Measurements from ENCODE around the gene TAF13. TPM values are rescaled to one million over a fixed set of nuclear protein-coding genes. Genes with fewer than 3 reads are reported as not detected.

TAF13 gene
- total RNA-seq, 2 donors from 2014 or later: 39.2 to 48.6 TPM

GRCh38 chr1:109096120-109096519, 20.3 kb upstream of the TAF13 start:
- no peak for DNase-seq
- peaks cover 20% of the 10 kb centered on the region for H3K36me3 Mint-ChIP-seq (ENCODE audit: low read depth)
- WGBS, 2 experiments (ENCODE audit: insufficient coverage in 1 of 2, insufficient read length in 1 of 2): 83 to 88% methylated on average over 1 of the region's 1 CpG
- peaks cover 8% of the 10 kb centered on the region for H3K4me1 Mint-ChIP-seq
- Histone ChIP-seq H3K36me3 (ENCODE audit: control insufficient read depth, insufficient read depth, low read length) (peaks cover 23% of the 10 kb centered on the region), H3K4me1 (ENCODE audit: control insufficient read depth, insufficient read depth, low read length) (no peaks in the 10 kb centered on the region), H3K9ac (ENCODE audit: extremely low read depth, low read length, poor library complexity, severe bottlenecking) (no peak overlapping the region), H3K27me3 (ENCODE audit: control insufficient read depth, insufficient read depth, low read length, poor library complexity, severe bottlenecking) (no peaks in the 10 kb centered on the region), H3K9me3 (ENCODE audit: control insufficient read depth, low read length) (no peaks in the 10 kb centered on the region), H3K4me3 (ENCODE audit: low read length) (no peak overlapping the region), H3K27ac (ENCODE audit: low read depth, low read length) (no peak overlapping the region)
- no peak for TF ChIP-seq CTCF (conservative IDR thresholded peaks at IDR 0.05)
- no peaks in the 10 kb centered on the region for H3K27me3 Mint-ChIP-seq (ENCODE audit: insufficient read depth)
- no peaks in the 10 kb centered on the region for H3K9me3 Mint-ChIP-seq
- H3K4me3 Mint-ChIP-seq: no peak overlapping the region
- no peak overlapping the region for H3K27ac Mint-ChIP-seq

GRCh38 chr1:109095631-109096030, 19.8 kb upstream of the TAF13 start:
- TF ChIP-seq CTCF (conservative IDR thresholded peaks at IDR 0.05): no peak
- H3K27ac ChIP-seq (ENCODE audit: low read depth, low read length): no peak overlapping the region

GRCh38 chr1:109094871-109095270, 19.1 kb upstream of the TAF13 start:
- no peak overlapping the region for H3K27ac ChIP-seq (ENCODE audit: low read depth, low read length)
- no peak for DNase-seq
- WGBS, 2 experiments (ENCODE audit: insufficient coverage in 1 of 2, insufficient read length in 1 of 2): 98 to 100% methylated on average over 1 of the region's 1 CpG
- Mint-ChIP-seq H3K4me3 (no peak overlapping the region), H3K27ac (no peak overlapping the region), H3K9me3 (peaks cover 6% of the 10 kb centered on the region), H3K36me3 (ENCODE audit: low read depth) (peaks cover 20% of the 10 kb centered on the region), H3K4me1 (peaks cover 9% of the 10 kb centered on the region), H3K27me3 (ENCODE audit: insufficient read depth) (no peaks in the 10 kb centered on the region)
- H3K4me3 ChIP-seq (ENCODE audit: low read length): no peak overlapping the region
- no peaks in the 10 kb centered on the region for H3K9me3 ChIP-seq (ENCODE audit: control insufficient read depth, low read length)
- H3K27me3 ChIP-seq (ENCODE audit: control insufficient read depth, insufficient read depth, low read length, poor library complexity, severe bottlenecking): no peaks in the 10 kb centered on the region
- no peaks in the 10 kb centered on the region for H3K4me1 ChIP-seq (ENCODE audit: control insufficient read depth, insufficient read depth, low read length)
- H3K9ac ChIP-seq (ENCODE audit: extremely low read depth, low read length, poor library complexity, severe bottlenecking): no peak overlapping the region
- H3K36me3 ChIP-seq (ENCODE audit: control insufficient read depth, insufficient read depth, low read length): peaks cover 23% of the 10 kb centered on the region
- TF ChIP-seq CTCF (conservative IDR thresholded peaks at IDR 0.05): no peak

More at GRCh38 chr1:109095631-109096030, 19.8 kb upstream of the TAF13 start:
- H3K4me3 ChIP-seq (ENCODE audit: low read length): no peak overlapping the region
- Mint-ChIP-seq H3K36me3 (ENCODE audit: low read depth) (peaks cover 20% of the 10 kb centered on the region), H3K4me1 (peaks cover 9% of the 10 kb centered on the region), H3K27me3 (ENCODE audit: insufficient read depth) (no peaks in the 10 kb centered on the region), H3K9me3 (no peaks in the 10 kb centered on the region), H3K4me3 (no peak overlapping the region), H3K27ac (no peak overlapping the region)
- DNase-seq: no peak
- H3K27me3 ChIP-seq (ENCODE audit: control insufficient read depth, insufficient read depth, low read length, poor library complexity, severe bottlenecking): no peaks in the 10 kb centered on the region
- no peak overlapping the region for H3K9ac ChIP-seq (ENCODE audit: extremely low read depth, low read length, poor library complexity, severe bottlenecking)
- WGBS, 2 experiments (ENCODE audit: insufficient coverage in 1 of 2, insufficient read length in 1 of 2): 89% methylated on average over 1 of the region's 1 CpG; no CpG with 5 or more reads in 1 of the 2 experiments
- peaks cover 23% of the 10 kb centered on the region for H3K36me3 ChIP-seq (ENCODE audit: control insufficient read depth, insufficient read depth, low read length)
- H3K9me3 ChIP-seq (ENCODE audit: control insufficient read depth, low read length): no peaks in the 10 kb centered on the region
- no peaks in the 10 kb centered on the region for H3K4me1 ChIP-seq (ENCODE audit: control insufficient read depth, insufficient read depth, low read length)

All from endodermal cell (in vitro differentiated cells).